GM21381 (cell line): Measurements from ENCODE around the gene PLD5.
"Not testable (repeated sequence)": the region's sequence is repeated elsewhere in the genome, so short reads cannot be mapped to it uniquely, and the experiment has no call there.

Experiments used
- ATAC-seq: cut with Tn5 transposase; IDR thresholded peaks from one replicate; pipeline ENCODE4 v1.9.1; 2021; ENCODE audit warnings: mild to moderate bottlenecking, moderate library complexity; ENCODE audit not compliant: unreplicated experiment

The PLD5 gene

GRCh38 chr1:242288067-242288466, 236.4 kb downstream of the PLD5 start:
- ATAC-seq: not testable (repeated sequence)

GRCh38 chr1:242282758-242283485, 241.6 kb downstream of the PLD5 start:
- ATAC-seq: not testable (repeated sequence)

GRCh38 chr1:242278406-242278805, 246.1 kb downstream of the PLD5 start:
- ATAC-seq: not testable (repeated sequence)

GRCh38 chr1:242276769-242277168, 247.7 kb downstream of the PLD5 start:
- not testable (repeated sequence) for ATAC-seq

GRCh38 chr1:242267004-242267403, 257.5 kb downstream of the PLD5 start:
- not testable (repeated sequence) for ATAC-seq

- ATAC-seq: not testable (repeated sequence)
Measured at GRCh38 chr1:242264419-242264818, 260.1 kb downstream of the PLD5 start.

- no peak for ATAC-seq
Measured at GRCh38 chr1:242245255-242245654, 279.2 kb downstream of the PLD5 start.

GRCh38 chr1:242243472-242243871, 281.0 kb downstream of the PLD5 start:
- ATAC-seq: peak; percentile 98

- no peak for ATAC-seq
Measured at GRCh38 chr1:242242983-242243382, 281.5 kb downstream of the PLD5 start.

GRCh38 chr1:242241936-242242335, 282.6 kb downstream of the PLD5 start:
- no peak for ATAC-seq

GRCh38 chr1:242240691-242241090, 283.8 kb downstream of the PLD5 start:
- ATAC-seq: no peak

GRCh38 chr1:242240077-242240476, 284.4 kb downstream of the PLD5 start:
- ATAC-seq: no peak

- ATAC-seq: no peak
Measured at GRCh38 chr1:242239398-242239797, 285.1 kb downstream of the PLD5 start.

- no peak for ATAC-seq
Measured at GRCh38 chr1:242237051-242237450, 287.4 kb downstream of the PLD5 start.

GRCh38 chr1:242228991-242229390, 295.5 kb downstream of the PLD5 start:
- no peak for ATAC-seq

GRCh38 chr1:242225767-242226573, 298.5 kb downstream of the PLD5 start:
- peak; percentile 67 for ATAC-seq

- ATAC-seq: not testable (repeated sequence)
Measured at GRCh38 chr1:242224878-242225766, 299.4 kb downstream of the PLD5 start.

GRCh38 chr1:242224461-242224860, 300.0 kb downstream of the PLD5 start:
- ATAC-seq: no peak

GRCh38 chr1:242219905-242220304, 304.6 kb downstream of the PLD5 start:
- no peak for ATAC-seq

GRCh38 chr1:242219298-242219901, 305.1 kb downstream of the PLD5 start:
- ATAC-seq: no peak

GRCh38 chr1:242216368-242216767, 308.1 kb downstream of the PLD5 start:
- no peak for ATAC-seq
